GM11168 (cell line): Measurements from ENCODE around the gene NLRP10.
"Not testable (repeated sequence)": the region's sequence is repeated elsewhere in the genome, so short reads cannot be mapped to it uniquely, and the experiment has no call there.

ENCODE experiments used
- in situ Hi-C: fragments of 300-500 bp; cut with MboI; formaldehyde crosslinking; loops from one replicate; pipeline ENCODE4 v1.12.0; 2022; ENCODE audit warnings: low sequenced_read_pairs; ENCODE audit not compliant: unreplicated experiment

NLRP10 gene, protein sequence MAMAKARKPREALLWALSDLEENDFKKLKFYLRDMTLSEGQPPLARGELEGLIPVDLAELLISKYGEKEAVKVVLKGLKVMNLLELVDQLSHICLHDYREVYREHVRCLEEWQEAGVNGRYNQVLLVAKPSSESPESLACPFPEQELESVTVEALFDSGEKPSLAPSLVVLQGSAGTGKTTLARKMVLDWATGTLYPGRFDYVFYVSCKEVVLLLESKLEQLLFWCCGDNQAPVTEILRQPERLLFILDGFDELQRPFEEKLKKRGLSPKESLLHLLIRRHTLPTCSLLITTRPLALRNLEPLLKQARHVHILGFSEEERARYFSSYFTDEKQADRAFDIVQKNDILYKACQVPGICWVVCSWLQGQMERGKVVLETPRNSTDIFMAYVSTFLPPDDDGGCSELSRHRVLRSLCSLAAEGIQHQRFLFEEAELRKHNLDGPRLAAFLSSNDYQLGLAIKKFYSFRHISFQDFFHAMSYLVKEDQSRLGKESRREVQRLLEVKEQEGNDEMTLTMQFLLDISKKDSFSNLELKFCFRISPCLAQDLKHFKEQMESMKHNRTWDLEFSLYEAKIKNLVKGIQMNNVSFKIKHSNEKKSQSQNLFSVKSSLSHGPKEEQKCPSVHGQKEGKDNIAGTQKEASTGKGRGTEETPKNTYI

DNA sequence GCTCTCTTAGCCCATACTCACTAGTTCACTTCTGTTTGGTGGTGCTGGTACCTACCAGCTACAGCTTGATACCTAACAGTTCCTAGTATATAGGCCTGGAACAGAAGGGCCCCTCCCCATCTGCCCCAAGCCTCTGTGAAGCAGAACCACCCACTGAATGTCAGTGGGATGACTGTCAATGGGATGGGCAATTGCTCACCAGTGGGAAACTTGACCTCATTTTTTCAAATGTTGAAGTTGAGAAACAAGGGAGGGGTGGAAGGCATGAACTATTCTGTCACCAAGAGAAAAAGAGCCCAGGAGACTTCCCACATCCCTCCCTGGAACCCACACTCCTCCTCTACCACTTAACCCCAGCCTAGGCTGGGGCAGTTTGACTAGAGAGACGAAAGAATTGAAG is at the start of gene NLRP10:
Gene NLRP10 (minus strand): TSS at position 62 of the 400 bp plus-strand sequence. CDS start 1,952 bp downstream, outside the sequence.
- in situ Hi-C loops = no loop called here

DNA sequence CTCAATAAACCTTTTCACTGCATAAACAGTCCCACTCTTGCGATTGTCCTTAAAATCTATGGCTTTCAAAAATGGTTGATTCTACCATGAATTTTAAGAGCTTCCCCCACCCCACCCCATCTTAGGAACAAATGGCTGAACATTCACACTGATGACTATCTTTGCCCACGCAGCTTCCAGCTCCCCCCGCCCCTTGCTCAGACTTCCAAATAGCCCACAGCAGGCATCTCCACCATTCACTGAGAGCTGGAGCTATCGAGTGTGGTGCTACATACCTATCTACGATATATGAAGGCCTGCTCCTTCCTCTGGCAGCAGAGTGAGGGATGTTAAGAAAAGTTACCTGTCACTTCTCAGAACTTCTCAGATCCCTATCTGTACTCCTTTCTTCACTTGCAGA is 48.6 kb upstream of the NLRP10 start:
- in situ Hi-C loops = loop anchor here (10.0 kb wide), 1 partner anchor 71 kb away; the partner anchor contains the start of gene TUB

DNA sequence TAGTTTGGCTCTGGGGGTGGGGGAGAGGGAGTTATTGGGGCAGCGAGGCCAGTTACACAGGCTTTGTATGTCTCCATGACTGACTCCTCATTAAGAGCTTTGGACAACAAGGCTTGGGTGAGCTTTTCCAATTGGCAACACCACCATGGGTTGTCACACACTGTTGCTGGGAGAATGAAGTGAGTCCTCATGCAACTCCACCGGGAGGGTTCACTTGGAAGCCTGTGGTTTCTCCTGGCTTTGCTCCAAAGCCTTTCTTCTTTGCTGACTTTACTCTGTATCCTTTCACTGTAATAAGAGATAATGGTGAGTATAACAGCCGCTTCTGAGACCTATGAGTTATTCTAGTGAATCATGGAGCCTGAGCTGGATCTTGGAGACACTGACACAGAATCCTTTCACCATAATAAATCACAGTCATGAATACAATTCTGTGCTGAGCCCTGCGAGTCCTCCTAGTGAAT is 46.8 kb upstream of the NLRP10 start:
- in situ Hi-C loops = loop anchor here (10.0 kb wide), 1 partner anchor 73 kb away; the partner anchor contains the start of gene TUB

DNA sequence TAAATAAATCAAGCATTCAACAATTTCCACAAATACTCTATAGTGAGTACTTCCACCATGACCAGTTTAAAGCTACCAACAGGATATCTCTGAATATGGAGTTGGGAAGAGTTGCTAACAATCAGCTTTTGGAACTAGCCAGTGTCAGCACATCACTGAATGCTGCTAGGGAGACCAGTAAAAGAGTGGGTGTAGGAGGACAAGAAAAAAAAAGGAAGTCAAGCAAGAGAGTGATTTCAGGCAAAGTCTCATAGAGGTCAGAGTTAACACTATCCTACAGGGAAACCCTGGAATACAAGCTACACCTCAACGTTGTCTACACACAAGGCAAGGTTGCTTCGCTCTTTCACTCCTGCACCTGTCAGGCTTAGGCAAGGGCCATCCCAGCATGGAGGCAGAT is 46.1 kb upstream of the NLRP10 start:
- in situ Hi-C loops = loop anchor here (10.0 kb wide), 1 partner anchor 73 kb away; the partner anchor contains the start of gene TUB

DNA sequence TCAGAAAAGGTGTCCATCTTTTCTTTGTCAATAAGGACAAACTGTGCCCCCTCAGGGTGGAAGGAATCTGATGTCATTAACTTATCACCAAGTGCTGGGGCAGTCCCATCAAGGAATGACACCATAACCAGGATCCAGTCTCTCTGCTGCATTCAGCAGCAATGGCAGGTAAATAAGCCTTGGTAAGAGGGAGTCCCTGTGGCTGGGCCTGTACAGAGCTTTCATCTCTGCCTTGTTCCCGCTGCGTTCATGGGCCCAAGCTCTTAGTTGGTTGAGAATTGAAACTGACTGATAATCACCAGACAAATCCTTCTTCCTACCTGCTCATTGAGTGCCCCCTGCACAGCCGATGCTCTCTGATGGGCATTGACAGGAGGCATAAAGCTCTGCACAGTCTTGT is 44.6 kb upstream of the NLRP10 start:
- in situ Hi-C loops = loop anchor here (10.0 kb wide), 1 partner anchor 75 kb away; the partner anchor contains the start of gene TUB

DNA sequence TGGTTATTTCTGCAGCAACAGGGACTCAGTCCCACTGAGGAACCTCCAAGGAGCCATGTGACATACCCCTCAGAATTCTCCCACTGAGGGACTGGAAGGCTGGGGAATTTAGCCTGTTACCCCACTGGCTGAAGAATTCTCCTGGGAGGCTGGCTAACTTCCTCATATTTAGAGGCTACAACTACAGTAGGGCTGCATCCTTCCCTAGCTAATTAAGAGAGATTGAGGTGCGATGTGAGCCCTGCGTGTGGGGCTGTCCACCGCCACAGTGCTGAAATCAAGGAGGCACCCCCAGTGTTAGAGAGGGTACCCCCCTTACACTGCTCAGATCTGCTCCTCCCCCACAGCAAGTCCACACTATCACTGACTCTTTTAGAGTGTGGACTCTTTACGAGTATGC is 43.0 kb upstream of the NLRP10 start:
- in situ Hi-C loops = no loop called here

DNA sequence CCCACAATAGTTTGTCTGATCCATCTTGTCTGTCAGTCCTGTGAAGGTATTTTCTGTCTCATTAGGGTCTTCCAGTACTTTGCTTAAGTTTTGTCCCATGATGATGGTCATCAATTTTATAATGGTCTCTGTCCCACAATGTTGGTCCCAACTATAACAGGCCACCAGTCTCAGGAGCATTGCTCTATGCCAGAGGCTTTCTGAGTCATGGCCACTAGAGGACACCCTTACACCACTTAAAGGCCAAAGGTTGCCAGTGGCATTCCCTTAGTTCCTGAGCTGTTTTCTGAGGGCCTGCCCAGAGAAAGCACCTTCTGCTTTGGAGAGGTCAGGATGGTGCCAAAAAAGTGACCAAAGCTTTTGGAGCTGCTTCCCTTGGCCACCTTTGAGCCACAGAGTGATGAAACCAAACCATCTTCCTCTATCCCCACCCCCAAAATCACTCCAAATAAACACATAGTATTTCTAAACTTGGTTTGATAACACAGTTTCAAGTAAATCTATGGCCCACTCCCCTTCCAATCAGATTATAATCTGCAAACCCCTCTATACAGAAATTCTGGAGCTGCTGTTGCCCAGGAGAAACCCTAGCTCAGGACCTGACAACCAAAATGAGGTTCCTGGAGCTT is 41.2 kb upstream of the NLRP10 start:
- in situ Hi-C loops = no loop called here

DNA sequence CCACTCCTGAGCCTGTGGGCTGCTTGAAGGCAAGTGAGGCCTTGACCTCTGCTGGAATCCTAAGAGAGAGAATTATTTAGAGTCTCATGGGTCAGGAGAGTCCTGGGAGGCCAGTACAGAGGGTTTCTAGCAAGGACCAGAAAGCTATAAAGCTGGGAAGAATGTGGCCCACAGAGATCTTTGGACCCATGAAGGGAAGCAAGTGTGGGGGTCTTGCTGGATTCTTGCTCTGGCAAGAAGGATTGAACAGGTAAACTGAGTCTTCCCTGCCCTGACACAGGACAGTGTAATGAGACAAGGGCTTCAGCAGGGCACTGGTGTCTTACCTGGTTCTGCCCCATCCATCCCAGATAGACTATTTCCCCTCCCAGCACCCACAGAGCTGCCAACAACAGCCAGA is 40.3 kb upstream of the NLRP10 start:
- in situ Hi-C loops = no loop called here

DNA sequence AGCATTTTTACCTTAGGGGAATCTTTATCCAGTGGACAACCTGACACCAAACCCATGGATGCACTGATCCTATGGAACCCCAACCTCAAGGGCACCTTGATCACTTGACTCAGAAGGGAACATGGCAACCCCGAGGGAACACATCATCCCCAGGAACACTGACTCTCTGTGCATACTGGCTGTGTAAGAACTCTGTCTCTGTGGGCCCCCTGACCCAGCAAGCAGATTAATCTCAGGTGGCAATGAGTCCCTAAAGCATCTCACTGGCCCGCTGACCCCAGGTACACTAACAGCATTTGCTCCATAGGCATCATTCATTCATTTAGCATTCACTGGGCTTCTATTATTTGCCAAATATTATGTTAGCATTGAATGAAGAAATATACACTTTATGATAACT is 38.8 kb upstream of the NLRP10 start:
- in situ Hi-C loops = no loop called here

DNA sequence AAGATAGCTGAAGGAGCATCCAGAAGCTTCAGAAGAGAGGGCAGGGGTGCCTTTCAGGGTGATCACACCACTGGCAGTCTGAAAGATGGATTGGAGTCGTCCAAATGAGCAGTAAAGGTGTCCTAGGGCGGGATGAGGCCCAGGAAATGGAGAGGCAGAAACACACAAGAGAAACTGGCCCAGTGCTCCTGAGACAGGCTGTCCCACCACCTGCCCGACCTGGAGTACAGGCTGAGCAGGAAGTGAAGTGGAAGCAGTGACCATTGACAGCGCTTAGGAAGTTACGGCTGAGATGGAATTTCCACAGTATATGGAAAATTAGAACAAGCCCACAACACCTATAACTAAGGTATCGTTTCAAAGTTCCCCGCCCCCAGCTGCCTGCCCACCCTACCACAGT is 37.9 kb upstream of the NLRP10 start:
- in situ Hi-C loops = no loop called here

DNA sequence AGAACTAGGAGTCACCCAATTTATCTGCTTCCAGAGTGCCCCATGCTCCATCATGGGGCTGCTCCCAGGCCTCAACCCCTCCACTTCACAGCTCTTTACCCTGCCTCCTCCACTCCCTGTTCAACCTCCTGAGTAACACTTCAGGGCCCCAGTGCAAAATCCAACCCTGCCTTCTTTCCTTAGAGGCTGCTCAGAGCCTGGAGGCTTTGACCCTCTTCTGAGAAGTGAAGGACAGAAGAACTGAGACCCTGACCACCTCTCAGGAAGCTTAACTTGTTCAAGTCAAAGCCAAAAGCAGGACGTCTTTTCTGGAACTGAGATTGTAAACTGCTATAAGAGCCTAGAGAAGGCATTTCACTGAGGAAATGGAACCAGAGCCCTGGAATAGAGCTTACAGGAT is 37.4 kb upstream of the NLRP10 start:
- in situ Hi-C loops = no loop called here

DNA sequence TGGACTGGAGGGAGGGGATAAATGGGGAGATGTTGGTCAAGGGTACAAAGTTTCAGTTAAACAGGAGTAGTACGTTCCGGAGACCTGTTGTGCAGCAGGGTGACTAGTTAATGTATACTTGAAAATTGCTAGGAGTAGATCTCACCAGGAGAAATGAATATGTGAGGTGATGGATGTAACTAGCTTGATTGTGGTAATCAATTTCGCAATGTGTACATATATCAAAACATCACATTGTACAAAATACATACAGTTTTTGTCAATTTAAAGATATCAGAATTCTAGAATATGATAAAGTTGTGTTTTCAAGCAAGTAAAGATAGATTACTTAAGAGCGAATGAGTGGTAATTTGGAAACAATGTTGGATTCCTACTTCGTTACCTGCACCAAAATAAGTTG is 35.1 kb upstream of the NLRP10 start:
- in situ Hi-C loops = no loop called here

DNA sequence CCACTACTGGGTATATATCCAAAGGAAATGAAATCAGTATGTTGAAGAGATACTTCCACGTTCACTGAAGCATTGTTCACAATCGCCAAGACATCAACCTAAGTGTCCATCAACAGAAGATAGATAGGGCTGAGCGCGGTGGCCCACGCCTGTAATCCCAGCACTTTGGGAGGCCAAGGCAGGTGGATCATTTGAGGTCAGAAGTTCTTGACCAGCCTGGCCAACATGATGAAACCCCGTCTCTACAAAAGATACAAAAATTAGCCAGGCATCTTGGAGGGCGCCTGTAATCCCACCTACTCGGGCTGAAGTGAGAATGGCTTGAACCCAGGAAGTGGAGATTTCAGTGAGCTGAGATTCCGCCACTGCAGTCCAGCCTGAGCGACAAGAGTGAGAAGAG is 34.5 kb upstream of the NLRP10 start:
- in situ Hi-C loops = no loop called here

DNA sequence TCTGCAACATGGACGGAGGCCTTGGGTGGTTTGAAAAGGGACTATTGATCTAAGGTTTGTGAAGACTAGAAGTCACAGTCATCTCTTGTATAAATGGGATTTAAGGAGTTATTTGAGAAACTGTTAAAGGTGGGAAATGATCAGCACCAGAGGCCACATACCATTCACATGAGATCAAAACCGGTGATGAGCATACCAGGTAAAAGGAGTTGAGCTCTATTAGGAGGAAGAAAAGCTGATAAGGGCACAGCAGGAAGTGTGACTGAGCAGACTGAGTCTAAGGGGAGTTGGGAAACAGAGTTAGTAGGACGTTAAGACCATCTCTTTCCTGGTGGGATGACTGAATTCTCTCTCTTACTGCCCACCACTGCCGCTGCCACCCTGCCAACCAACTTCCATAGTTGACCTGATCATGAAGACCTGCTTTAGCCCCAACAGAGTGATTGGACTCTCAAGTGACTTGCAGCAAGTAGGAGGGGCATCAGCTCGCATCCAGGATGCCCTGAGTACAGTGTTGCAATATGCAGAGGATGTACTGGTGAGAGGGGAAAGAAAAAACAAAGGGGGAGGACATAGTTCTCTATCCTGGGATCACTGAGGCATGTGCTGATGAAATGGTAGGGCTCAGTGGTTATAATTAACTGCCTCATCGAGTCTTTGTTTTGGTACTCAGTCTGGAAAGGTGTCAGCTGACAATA is 29.5 kb upstream of the NLRP10 start:
- in situ Hi-C loops = no loop called here

DNA sequence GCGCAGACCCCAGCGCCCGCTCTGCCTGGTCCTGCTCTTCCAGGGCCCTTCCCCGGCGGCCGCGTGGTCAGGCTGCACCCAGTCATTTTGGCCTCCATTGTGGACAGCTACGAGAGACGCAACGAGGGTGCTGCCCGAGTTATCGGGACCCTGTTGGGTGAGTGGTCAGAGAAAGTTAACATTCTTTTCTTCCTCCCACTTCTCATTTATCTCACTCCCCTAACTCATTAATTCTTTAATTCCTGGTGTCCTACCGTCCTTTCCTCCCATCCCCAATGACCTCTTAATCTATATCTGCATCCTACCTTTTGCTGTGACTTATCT is 22.3 kb upstream of the NLRP10 start:
- in situ Hi-C loops = not testable (repeated sequence)

DNA sequence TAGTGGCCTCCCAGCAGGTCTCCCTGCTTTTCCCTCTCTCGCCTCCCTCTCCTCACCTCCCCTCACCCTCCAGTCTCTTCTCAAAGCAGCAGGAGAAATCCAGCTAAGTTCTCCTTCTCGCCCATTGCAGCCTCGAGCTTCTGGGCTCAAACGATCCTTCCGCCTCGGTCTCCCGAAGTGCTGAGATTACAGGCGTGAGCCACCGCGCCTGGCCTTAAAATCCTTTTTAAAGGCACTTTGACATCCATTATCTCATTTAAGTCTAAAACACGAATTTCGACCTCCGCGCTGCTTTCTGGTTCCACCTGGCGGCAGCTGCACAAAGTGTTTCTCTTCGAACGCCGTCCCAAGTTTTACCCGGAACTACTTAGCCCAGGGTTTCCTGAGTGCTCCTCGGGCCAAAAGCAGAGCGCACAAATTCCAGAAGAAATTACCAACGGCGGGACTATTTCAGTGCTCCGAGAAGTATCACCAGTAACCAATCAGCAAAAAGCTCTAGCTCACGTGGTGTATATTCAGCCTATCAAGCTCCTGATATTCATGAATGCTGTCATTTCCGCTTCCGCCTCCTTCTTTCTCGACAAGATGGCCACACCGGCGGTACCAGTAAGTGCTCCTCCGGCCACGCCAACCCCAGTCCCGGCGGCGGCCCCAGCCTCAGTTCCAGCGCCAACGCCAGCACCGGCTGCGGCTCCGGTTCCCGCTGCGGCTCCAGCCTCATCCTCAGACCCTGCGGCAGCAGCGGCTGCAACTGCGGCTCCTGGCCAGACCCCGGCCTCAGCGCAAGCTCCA is 21.7 kb upstream of the NLRP10 start, which contains the start of gene EIF3F:
Gene EIF3F (plus strand): TSS at position 570 of the 792 bp plus-strand sequence. CDS start 16 bp downstream, at position 586.
- in situ Hi-C loops = no loop called here

DNA sequence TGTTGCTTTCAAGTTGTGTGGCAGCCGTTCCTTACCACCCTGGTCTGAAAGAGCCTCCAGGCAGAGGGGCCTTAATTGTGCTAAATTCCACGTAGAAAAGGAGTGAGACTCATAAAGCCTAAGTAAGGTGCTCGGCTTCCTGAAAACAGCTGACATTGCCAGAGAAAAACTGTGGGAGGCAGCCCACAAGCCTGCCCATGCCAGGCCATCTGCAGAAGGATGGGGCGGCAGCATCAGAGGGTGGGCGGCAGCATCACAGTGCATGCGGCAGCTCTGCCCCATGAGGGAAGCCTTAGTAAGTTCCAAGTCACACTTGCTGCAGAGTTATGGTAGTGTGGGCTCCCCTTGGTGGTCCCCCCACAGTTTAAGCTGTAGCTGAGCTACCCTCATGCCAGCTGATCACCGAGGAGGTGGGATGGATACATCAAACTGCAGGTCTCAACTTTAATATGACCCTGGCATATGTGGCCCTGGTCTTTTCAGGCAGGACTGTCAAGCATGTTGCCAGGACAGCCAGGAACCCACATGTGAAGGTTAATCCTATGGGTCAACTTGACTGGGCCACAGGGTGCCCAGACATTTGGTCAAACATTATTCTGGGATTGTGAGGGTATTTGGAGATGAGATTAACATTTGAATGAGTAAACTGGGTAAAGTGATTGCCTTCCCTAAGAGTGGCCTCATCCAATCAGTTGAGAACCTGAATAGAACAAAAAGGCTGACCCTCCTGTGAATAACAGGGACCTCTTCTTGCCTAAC is 18.8 kb upstream of the NLRP10 start:
- in situ Hi-C loops = no loop called here

DNA sequence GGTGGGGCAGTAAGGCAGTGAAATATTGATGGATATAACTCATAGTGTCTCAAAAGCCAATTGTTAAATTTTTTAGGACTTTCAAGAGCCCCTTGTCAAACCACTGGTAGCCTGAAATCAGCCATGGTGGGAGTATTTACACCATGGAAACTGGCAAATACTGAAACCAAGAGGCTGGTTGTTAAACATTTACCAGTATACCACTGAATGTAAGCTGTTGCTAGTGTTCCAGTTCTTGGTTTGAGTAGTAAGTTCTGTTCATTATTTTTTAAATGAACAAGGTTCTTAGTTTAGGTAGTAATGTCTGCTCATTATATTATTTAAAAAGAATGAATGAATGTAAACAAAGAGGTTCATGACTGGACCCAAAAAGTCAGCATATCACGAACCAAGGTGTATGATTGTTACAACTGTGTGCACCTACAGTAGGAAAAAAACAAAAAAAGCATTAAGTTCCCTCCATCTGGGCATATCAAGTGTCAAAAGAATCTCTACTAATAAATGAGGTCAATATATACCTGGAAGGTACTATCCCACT is 17.4 kb upstream of the NLRP10 start:
- in situ Hi-C loops = no loop called here
